Retinal pigment epithelial cell (primary cell): Measurements from ENCODE around the gene PDE4B.

Source experiments
- DNase-seq: peaks from one replicate; pipeline ENCODE4 v3.0.0-alpha.2; 2010; ENCODE audit warnings: low read depth
- H3K4me3 ChIP-seq: 2 replicates; pipeline ENCODE4 v1.5.1; 2011; ENCODE audit warnings: mild to moderate bottlenecking, low read length, control low read depth, moderate library complexity
- CTCF ChIP-seq: conservative IDR thresholded peaks from 2 replicates; pipeline ENCODE4 v1.5.1; 2011; ENCODE audit warnings: low read depth, low read length, control low read depth, inconsistent platforms

The PDE4B gene

GRCh38 chr1:66300280-66300971, 507.7 kb downstream of the PDE4B start:
- no peak for DNase-seq
- no peak overlapping the region for H3K4me3 ChIP-seq
- no peak for TF ChIP-seq CTCF

- no peak overlapping the region for H3K4me3 ChIP-seq
- DNase-seq: no peak
- no peak for TF ChIP-seq CTCF
These were observed 508.3 kb downstream of the PDE4B start for GRCh38 chr1:66300972-66301451.

- H3K4me3 ChIP-seq: no peak overlapping the region
- TF ChIP-seq CTCF: no peak
- DNase-seq: no peak
These were observed 509.6 kb downstream of the PDE4B start for GRCh38 chr1:66302184-66302742.

- no peak overlapping the region for H3K4me3 ChIP-seq
- DNase-seq: no peak
These were observed 510.1 kb downstream of the PDE4B start for GRCh38 chr1:66302815-66303214.

GRCh38 chr1:66303646-66304045, 511.0 kb downstream of the PDE4B start:
- TF ChIP-seq CTCF: no peak
- DNase-seq: no peak
- H3K4me3 ChIP-seq: no peak overlapping the region

More at GRCh38 chr1:66302815-66303214, 510.1 kb downstream of the PDE4B start:
- no peak for TF ChIP-seq CTCF

- DNase-seq: no peak
- H3K4me3 ChIP-seq: no peak overlapping the region
- TF ChIP-seq CTCF: no peak
These were observed 511.4 kb downstream of the PDE4B start for GRCh38 chr1:66304128-66304527.

- DNase-seq: no peak
- H3K4me3 ChIP-seq: no peak overlapping the region
- TF ChIP-seq CTCF: no peak
These were observed 513.2 kb downstream of the PDE4B start for GRCh38 chr1:66305927-66306326.
